GM21447 (cell line): Measurements from ENCODE around the gene OGFOD3.

Source experiments
- ATAC-seq: cut with Tn5 transposase; IDR thresholded peaks from one replicate; pipeline ENCODE4 v1.9.1; 2021; ENCODE audit not compliant: unreplicated experiment

OGFOD3 gene

DNA sequence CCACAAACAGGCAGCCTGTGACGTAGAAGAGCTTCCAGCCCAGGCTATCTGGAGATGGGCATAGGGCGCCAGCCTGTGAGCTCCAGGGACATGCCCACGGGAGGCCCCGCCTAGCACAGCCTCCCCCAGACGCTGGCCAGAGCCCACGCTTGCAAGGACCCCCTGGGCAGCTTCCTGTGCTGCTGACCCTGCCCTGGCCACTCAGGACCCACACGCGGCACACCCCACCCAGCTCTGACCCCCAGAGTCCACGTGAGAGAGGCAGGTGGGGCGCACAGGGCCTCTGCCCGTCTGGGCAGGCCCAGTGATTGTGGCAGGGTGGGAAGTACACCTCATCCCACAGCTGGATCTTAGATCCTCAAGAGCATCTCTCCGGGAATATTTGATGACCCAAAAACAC is 28.3 kb upstream of the OGFOD3 start:
- ATAC-seq, result no peak

DNA sequence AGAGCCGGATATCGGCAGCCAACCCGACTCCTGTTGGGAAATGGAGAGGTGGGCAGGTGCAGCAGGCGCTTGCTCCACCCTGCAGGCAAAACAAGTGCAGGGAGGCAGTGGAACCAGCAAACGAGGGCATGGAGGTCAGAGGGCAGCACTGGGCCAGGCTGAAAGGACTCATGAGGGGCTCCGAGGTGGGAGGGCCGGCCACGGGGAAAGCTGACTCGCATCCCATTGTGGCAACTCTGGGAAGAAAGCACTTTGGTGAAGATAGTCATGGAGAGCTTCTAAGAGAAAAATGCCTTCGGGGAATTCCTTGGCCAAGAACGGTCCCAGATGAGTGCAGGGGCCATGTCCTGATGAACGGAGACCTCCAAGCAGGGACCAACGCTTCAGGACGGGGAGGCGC is 27.7 kb upstream of the OGFOD3 start:
- ATAC-seq, result no peak

DNA sequence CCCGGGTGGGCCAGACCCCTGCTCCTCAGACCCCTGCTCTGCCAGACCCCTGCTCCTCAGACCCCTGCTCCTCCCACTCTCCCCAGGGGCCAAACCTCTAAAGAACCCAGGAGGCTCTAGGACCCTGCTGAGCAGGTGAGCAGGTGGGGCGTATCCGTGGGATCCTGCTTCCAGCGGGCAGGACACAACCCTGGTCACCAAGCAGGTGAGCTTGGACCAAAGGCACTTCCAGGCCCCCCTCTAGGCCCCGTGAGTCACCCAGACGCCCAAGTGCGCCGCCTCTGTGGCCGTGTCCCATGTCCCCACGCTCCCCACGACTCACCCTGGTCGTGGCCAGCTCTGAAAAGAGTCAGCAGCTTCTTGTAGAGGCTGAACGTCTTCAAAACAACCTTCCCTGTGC is 27.2 kb upstream of the OGFOD3 start:
- no peak for ATAC-seq

DNA sequence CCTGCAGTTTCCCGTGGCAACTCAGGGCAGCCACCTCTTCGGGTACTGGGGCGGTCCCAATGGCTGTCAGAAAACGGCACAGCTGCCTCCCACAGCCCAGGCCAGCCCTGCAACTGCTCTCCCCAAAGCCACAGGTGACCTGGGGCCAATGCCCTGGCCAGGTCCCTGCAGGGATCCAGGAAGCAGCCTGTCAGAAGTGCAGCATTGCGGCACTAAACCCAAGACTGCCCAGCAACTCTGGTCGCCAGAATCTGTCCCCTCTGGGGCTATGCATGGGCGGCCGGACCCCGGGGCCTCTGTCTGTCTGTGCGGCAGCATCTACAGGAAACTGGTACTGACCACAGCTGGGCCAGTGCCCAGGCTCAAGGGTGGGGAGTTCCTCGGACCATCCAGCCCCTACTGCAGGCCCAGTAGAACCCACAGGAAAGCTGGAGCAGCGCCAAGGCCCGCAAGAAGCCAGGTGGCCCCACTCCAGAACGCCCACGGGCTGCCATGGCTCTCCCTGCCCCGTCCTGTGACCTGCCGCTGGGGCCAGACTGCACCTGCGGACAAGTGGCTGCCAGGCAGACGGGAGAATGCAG is 26.6 kb upstream of the OGFOD3 start:
- no peak for ATAC-seq

DNA sequence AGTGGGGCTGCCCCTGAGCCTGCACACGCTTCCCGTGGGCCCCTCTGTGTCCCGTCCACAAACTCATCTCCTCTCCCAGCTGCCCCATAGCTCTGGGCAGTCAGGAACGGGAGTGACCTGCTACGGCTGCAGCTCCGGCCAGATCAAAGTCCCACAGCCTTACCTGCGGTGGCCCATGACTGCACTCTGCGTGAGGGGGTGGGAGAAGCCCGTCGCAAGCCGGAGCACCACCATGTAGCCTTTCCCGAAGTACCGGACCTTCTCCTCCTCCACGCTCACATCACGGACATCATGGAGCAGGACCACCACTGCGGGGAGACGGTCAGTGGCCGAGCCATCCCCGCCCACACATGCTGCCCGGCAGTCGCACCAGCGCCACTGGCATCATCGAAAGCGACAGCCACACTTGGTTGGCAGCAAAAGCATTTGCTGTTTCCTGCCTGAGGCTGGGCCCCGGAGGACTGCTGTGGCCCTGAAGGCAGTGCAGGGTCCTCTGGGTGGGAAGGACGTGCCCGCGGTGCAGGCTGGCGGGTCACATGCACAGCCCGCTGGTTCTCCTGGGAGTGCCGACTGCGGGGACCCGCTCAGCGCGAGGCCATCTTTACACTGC is 26.0 kb upstream of the OGFOD3 start:
- no peak for ATAC-seq

DNA sequence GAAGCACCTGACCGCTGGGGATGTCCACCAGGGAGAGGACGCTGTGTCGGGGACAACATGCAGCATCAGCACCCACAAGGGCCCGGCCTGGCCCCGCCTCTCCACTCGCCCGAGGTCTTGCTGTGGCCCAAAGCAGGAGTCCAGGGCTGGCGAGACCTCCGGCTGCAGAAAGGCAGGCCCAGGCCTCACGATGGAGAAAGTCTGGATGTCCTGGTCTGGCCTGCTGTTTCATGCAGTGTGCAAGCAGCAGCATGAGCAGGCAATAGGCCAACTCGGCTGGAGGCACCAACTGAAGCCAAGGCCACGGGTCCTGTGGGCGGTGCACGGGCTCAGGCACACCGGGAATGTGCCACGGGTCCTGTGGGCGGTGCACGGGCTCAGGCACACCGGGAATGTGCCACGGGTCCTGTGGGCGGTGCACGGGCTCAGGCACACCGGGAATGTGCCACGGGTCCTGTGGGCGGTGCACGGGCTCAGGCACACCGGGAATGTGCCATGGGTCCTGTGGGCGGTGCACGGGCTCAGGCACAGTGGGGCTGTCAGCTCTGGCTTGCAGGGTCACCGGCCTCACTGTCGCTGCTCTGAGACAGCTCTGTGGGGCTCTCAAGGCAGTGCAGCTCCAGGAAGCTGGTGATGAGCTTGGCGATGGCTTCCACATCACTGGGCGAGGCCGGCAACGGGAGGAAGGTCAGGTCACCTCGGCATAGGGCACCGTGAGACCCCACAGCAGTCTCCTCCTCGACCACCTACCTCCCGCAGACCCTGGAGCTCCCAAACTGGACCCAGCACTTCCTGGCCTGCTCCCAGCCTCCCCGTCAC is 25.3 kb upstream of the OGFOD3 start:
- ATAC-seq, result no peak

DNA sequence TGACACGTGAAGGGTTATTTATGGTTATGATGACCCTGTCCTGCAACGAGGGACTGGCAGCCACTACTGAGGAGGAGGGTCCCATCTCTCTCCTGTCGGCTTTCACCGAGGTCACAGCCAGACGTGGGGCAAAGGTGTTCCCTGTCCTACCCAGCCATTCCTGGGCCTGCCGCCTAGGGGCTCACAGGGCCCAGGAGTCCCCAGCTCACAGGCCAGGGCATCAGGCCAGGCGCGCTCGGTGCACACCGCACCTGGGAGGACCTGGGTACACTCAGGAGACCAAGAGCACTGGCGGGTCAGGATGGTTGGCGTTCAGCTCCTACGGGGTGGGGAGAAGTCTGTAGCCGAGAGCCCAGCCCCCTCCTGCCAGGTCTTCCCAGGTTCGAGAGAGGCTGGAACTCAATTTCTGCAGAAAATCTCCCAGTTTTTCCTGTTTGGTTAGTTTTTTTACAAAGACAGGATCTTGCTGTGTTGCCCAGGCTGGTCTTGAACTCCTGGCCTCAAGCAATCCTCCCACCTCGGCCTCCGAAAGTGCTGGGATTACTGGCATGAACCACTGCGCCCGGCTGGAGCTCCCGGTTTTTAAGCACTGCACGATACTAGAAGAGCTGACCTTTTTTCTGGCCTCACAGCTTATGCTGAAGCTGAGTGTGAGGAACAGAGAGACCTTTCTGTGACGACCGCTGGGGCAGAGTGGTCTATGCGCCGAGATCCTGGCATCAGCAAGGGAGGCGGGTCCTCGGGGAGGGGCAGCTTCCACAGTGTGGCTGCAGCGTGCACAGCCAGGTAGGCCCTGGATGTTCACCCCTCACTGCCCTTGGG is 24.5 kb upstream of the OGFOD3 start:
- ATAC-seq, result no peak

DNA sequence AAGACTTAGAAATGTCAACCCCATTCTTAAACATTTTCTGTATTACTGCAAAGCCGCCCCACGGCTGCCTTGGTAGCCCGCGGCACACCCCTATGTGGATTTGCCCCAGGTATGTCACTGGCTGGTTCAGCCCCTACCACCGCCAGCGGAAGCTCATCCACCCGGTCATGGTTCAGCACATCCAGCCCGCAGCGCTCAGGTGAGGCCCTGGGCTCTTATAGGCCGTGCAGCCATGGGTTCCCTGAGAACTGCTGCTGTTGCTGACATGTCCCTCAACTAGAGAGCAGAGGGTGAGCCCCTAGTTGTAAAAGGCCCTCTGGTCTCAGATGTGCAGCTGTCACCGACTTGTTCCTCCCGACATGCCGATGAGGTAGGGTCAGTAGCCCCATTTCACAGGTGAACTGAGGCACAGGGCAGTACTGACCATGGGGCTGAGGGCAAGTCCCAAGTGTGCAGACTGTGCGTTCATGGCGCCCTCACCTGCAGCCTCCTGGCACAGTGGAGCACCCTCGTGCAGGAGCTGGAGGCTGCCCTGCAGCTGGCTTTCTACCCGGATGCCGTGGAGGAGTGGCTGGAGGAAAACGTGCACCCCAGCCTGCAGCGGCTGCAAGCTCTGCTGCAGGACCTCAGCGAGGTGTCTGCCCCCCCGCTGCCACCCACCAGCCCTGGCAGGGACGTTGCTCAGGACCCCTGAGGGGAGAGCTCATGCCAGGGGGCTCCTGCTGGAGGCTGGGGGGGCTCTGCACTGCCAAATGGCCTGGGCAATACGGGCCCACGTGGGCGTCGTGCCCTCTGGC is 23.5 kb upstream of the OGFOD3 start:
- ATAC-seq, result no peak

DNA sequence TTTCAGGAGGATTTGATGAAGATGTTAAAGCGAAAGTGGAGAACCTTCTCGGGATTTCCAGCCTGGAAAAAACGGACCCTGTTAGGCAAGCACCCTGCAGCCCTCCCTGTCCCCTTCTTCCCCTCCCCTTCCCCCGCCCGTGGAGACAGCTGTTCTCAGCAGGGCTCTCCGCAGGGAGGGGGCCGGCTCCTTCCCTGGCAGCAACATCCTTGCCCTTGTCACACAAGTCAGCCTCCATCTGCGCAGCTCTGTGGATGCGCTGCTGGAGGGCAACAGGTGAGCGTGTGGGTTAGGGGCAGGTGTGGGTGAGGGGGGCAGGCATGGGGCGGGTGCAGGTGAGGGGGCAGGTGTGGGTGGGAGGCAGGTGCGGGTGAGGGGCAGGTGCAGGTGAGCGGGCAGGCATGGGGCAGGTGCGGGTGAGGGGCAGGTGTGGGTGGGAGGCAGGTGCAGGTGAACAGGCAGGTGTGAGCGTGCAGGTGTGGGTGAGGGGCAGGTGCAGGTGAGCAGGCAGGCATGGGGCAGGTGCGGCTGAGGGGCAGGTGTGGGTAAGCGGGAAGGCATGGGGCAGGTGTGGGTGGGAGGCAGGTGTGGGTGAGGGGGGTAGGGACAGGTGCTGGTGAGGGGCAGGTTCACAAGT is 22.7 kb upstream of the OGFOD3 start:
- no peak for ATAC-seq

DNA sequence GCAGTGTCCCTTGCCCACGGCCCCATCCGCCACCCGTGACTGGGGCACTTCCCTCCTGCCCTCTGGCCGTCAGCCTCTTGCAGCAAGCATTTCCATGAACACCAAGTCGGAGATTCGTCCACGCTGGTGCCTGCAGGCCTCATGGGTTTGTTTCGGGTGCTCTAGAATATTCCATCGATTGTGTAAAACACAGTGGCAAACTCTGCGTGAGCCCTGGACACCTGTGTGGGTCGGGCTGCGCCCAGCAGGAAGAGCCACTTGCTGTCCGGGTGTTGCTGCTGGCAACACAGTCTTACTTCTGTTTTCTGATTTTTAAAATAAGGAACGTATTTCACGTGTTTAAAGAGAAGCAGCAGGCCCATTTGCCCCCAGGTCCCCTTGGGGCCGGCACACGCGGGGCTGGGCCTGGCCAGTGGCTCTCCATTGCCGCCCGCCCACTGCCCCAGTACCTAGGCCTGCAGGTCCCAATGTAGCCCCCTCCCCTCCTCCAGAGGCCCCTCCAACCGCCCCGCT is 22.1 kb upstream of the OGFOD3 start:
- no peak for ATAC-seq

DNA sequence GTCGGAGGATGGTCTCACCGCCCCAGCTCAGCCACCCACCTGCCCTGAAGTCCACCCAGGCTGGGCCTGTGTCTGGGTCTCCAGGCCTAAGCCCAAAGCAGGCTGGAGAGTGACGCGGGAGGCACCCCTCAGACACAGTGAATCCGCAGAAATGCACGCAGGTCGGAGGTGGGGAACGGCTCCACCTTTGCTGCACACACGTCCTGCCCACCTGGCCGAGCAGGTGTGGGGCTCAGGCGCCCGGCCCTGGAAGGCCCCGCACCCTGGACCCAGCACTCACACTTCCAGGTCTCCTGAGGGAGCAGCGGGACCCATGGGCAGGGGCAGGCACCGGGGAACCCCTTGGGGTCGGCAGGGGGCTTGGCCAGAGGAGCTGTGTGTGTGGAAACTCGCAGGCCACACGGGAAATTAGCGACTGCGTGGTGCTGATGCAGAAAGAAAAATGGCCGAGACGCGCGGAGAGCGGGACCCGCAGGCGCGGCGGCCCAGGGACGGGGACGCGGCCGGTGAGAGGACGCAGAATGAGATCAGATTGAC is 21.5 kb upstream of the OGFOD3 start:
- ATAC-seq, result no peak

DNA sequence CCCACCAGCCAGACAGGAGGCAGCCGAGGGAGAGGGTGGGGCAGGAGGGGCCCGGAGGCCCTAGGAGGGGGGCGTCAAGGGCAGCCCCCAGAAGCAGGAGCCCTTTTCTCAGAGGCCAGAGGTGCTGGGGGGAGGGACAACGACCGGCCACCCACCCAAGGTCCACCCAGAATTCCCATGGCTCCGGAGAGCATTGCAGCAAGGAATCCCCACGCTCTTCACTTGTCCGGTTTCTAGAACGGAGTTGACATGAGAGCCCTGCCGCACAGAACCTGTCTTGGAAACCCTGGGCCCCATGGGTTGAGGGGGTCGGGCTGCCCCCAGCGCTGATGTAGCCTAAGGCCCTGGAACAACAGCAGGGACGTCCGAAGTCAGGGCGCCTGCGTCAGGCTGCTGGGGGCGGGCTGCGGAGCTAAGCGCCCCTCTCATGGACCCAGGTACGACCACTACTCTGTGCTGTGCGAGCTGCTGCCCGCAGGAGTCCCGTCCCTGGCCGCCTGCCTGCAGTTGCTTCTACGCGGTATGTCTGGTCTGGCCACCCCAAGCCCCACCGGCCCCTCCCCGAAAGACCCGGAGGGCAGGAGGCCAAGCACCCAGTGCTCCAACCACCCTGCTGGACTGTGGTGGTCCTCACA is 20.9 kb upstream of the OGFOD3 start:
- ATAC-seq, result no peak

DNA sequence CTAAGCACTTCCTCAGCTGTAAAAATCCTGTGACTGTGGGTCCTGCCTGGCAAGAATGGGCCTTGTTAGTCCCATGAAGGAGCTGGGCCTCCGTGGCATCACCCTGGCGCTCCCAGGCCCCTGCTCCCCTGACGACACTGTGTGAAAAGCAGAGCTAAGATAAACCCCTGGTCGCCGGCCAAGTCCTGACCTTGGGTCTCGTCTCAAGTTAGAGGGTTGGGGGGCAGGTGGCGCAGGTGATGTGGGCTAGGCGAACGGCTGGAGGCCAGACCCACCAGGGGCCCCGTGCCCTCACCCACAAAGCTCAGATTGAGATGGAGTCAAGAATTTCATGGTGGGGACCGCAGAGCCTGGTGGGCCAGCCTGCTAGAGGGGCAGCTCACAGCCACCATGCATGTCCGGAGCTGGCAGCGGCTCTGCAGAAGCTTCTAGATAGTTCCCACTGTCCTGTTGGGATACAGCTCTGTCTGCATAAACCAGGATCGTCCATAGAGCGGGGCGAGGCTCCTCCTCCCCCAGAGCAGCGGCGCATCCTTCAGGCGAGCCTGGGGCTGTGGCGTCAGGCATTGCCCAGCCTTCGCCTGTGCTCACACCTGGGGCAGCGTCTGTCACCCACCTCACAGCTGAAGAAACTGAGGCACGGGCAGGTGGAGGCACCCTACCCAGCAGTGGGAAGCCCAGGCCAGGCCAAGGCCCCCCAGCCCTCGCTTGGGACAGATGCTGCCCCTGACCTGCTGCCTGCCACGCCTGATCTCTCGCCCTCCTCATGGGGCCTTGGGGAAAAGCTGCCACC is 20.2 kb upstream of the OGFOD3 start:
- ATAC-seq, result no peak

DNA sequence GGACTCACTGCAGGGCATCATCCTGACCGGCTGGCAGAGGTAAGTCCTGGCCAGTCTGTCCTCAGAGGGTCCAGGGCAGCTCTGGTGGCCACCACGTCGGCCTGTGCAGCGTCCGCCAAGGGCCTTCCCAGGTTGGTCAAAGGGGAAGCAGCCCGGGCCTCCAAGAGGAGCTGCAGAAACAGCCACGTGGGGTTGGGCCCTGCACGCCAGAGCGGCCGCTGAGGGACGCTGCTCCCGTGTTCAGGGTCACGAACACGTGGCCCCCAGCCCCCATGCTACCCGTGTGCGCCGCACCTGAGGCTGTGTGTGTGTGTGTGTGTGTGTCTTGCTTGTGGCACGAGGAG is 18.9 kb upstream of the OGFOD3 start:
- no peak for ATAC-seq

DNA sequence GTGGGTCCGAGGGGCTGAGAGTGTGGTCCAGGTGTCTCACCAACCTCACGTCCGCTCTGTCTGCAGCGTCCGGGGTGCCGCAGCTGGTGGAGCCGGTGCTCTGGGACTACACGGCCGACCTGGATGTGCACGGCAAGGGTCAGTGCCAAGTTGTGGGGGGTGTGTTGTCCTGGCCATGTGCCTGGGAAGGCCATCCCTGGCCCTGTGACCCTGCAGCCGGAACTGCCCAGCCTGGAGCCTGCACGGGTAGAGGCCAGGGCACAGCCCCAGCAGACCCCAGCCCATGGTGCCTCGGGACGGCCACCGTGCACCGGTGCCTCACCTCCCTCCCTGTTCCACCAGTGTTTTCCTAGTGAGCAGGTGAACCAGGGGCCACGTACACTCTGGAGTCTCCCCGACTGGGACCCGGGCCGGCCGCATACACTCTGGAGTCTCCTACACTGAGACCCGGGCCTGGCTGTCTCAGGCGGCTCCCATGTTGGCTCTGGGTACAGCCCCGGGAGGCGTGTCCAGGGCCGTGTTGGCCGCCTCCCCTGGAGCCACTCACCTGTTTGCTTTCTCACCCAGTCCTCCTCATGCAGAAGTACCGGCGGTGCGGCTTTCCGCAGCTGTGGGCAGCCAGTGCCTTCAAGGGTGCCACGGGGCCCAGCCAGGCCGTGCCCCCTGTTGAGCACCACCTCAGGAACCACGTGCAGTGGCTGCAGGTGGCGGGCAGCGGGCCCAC is 18.4 kb upstream of the OGFOD3 start:
- no peak for ATAC-seq

DNA sequence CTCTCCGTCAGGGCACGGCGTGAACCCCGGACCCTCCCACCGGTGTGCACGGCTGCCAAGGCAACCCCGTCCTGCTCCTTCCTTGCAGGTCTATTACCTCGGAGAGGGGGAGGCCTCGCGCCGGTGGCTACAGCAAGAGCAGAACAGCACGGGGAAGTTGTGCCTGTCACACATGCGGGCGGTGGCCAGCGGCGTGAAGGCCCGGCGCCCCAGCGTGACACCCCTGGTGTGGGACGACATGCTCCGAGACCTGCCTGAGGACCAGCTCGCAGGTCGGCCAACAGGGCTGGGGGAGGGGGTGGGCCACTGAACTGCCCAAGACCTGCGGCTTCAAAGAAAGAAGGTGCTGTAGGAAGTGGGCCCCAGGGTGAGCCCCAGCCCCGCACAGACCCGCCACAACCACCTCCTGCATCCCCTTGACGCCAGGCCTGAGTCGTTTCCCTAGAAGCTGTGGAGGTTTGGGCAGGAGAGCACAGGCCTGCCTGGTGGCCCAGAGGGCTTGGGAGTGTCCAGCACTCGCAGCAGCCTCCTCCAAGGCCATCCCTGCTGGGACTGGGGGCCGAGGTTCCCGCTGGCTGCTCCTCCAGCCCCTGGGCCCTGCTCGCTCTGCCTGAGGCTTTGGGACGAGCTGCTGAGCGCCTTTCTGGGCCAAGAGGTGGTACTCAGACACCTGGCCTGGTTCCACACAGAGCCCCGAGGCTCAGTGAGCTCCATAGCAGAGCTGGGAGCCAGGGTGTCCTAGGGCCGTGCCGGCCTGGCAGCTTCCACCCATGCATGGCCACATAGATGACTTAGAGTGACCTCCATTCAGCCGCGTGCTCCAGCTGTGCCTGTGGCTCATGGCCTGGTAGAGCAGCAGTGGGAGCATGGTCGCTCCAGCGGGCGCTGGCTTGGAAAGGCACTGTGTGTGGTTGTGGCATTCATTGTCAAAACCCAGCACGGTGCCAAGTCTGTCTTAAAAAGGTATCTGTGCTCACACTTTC is 17.5 kb upstream of the OGFOD3 start:
- ATAC-seq, result no peak

DNA sequence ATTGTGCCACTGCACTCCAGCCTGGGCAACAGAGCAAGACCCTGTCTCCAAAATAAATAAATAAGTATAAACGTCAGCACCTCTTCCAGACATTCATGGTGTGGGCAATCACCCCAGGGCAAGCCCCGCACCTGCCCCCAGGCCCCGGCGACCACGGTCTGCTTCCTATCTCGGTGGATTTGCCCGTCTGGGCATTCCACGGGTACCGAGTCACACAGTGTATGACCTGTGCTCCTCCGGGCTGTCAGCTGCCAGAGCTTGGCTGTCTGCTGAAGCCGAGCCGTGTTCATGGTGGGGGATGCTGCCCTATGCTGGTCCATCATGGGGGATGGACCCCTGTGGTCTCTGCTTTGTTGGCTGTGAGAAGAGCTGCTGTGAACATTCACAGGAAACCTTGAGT is 16.7 kb upstream of the OGFOD3 start:
- no peak for ATAC-seq
